H1 (cell line): Measurements from ENCODE around the gene CD4. TPM values are rescaled to one million over a fixed set of nuclear protein-coding genes. Genes with fewer than 3 reads are reported as not detected.

Source experiments
- CTCF ChIA-PET: fragments of 300-600 bp; sonication (Branson Sonifier 250); formaldehyde crosslinking; loops from one replicate; lab custom pipeline; 2021; ENCODE audit not compliant: partially characterized antibody; lab: Charles Lee
- POLR2A ChIA-PET: fragments of 300-600 bp; sonication (Branson Sonifier 250); formaldehyde crosslinking; loops from one replicate; lab custom pipeline; 2021; ENCODE audit warnings: inconsistent platforms; ENCODE audit not compliant: partially characterized antibody; lab: Charles Lee
- DNase-seq, 2 experiments: peaks; one replicate each; pipeline versions ENCODE4 v3.0.0 to v3.0.0-alpha.2; 2010 to 2022; ENCODE audit warnings: low spot score in 2 of 2, low read depth in 1 of 2, mixed read lengths in 1 of 2
- FAIRE-seq: peaks from 2 replicates; lab custom pipeline; 2011; peaks lifted over from hg19 to GRCh38; lab: Jason Lieb, UNC
- H2AFZ ChIP-seq: 2 replicates; pipeline ENCODE4 v1.8.1; 2012; ENCODE audit warnings: low read length, inconsistent platforms
- H2AK5ac ChIP-seq: 2 replicates; pipeline ENCODE4 v1.6.1; 2013; ENCODE audit warnings: low read depth, low read length
- H2BK120ac ChIP-seq: replicated peaks from 2 replicates; pipeline ENCODE3; 2013; ENCODE audit warnings: low read depth, low read length, inconsistent platforms
- H2BK12ac ChIP-seq: 2 replicates; pipeline ENCODE4 v1.6.1; 2013; ENCODE audit warnings: low read depth, low read length
- H2BK15ac ChIP-seq: 2 replicates; pipeline ENCODE4 v1.6.1; 2013; ENCODE audit warnings: low read length
- H2BK20ac ChIP-seq: 2 replicates; pipeline ENCODE4 v1.6.1; 2013; ENCODE audit warnings: low read length
- H2BK5ac ChIP-seq: 2 replicates; pipeline ENCODE4 v1.6.1; 2013; ENCODE audit warnings: low read depth, low read length
- H3K14ac ChIP-seq: 2 replicates; pipeline ENCODE4 v1.6.1; 2013; ENCODE audit warnings: inconsistent platforms; ENCODE audit not compliant: insufficient read length
- H3K18ac ChIP-seq: 2 replicates; pipeline ENCODE4 v1.6.1; 2013; ENCODE audit warnings: low read length; ENCODE audit errors: extremely low read depth
- H3K23ac ChIP-seq: 2 replicates; pipeline ENCODE4 v1.6.1; 2013; ENCODE audit warnings: inconsistent platforms; ENCODE audit not compliant: insufficient read length
- H3K23me2 ChIP-seq: 2 replicates; pipeline ENCODE4 v1.6.1; 2013; ENCODE audit warnings: low read depth, low read length
- H3K27ac ChIP-seq: 2 replicates; pipeline ENCODE4 v1.6.1; 2011; ENCODE audit warnings: low read depth, low read length, inconsistent platforms
- H3K27me3 ChIP-seq, 4 experiments: replicated peaks in 1 of 4; 1 replicate in 1 of 4; 2 replicates in 3 of 4; pipeline versions ENCODE4 v1.6.1 to v1.8.1; 2011 to 2013; ENCODE audit warnings: low read length in 3 of 4, mild to moderate bottlenecking in 3 of 4, inconsistent platforms in 2 of 4, mixed read lengths in 2 of 4, moderate library complexity in 1 of 4; ENCODE audit not compliant: control insufficient read depth in 3 of 4, insufficient read depth in 3 of 4; ENCODE audit errors: extremely low read depth in 1 of 4
- H3K36me3 ChIP-seq, 4 experiments: 2 replicates each; pipeline versions ENCODE4 v1.6.1 to v1.8.1; 2011 to 2013; ENCODE audit warnings: mild to moderate bottlenecking in 4 of 4, low read length in 3 of 4, moderate library complexity in 2 of 4, control low read depth in 1 of 4, inconsistent platforms in 1 of 4; ENCODE audit not compliant: insufficient read depth in 4 of 4, control insufficient read depth in 2 of 4
- H3K4ac ChIP-seq: replicated peaks from 2 replicates; pipeline ENCODE3; 2013; ENCODE audit warnings: low read length, low read depth, mixed read lengths, inconsistent platforms; ENCODE audit not compliant: insufficient read length
- H3K4me1 ChIP-seq, 4 experiments: replicated peaks in 1 of 4; 1 replicate in 1 of 4; 2 replicates in 3 of 4; pipeline versions ENCODE4 v1.6.1 to v1.8.1; 2011 to 2013; ENCODE audit warnings: low read length in 3 of 4, inconsistent platforms in 2 of 4, mixed read lengths in 1 of 4; ENCODE audit not compliant: insufficient read depth in 4 of 4, control insufficient read depth in 3 of 4
- H3K4me2 ChIP-seq, 2 experiments: 2 replicates each; pipeline versions ENCODE4 v1.6.1 to v1.8.1; 2011 to 2013; ENCODE audit warnings: low read depth in 2 of 2, low read length in 2 of 2, control low read depth in 1 of 2, inconsistent platforms in 1 of 2, mild to moderate bottlenecking in 1 of 2; ENCODE audit not compliant: insufficient read depth in 1 of 2
- H3K4me3 ChIP-seq, 4 experiments: fragments of 200-600, 300-600 bp in 1 of 4; sonication (generic), shearing (Covaris generic), sonication (Bioruptor Twin) in 1 of 4; 2 replicates each; pipeline versions ENCODE4 v1.5.1 to v1.8.1; 2011 to 2016; ENCODE audit warnings: low read length in 4 of 4, low read depth in 3 of 4, control low read depth in 2 of 4, inconsistent platforms in 2 of 4, mild to moderate bottlenecking in 2 of 4, mixed read lengths in 1 of 4, moderate library complexity in 1 of 4; ENCODE audit not compliant: insufficient read depth in 2 of 4; ENCODE audit errors: extremely low read depth in 1 of 4
- H3K56ac ChIP-seq: replicated peaks from 2 replicates; pipeline ENCODE3; 2013; ENCODE audit warnings: low read depth, mild to moderate bottlenecking, mixed read lengths, low read length, inconsistent platforms; ENCODE audit not compliant: insufficient read length
- H3K79me1 ChIP-seq: 2 replicates; pipeline ENCODE4 v1.6.1; 2013; ENCODE audit warnings: low read depth, low read length, control low read depth
- H3K79me2 ChIP-seq, 2 experiments: 2 replicates each; pipeline versions ENCODE4 v1.6.1 to v1.8.1; 2012 to 2013; ENCODE audit warnings: low read length in 2 of 2, mild to moderate bottlenecking in 2 of 2, inconsistent platforms in 1 of 2; ENCODE audit not compliant: insufficient read depth in 2 of 2, control insufficient read depth in 1 of 2
- H3K9ac ChIP-seq, 4 experiments: replicated peaks in 1 of 4; 1 replicate in 1 of 4; 2 replicates in 3 of 4; pipeline versions ENCODE4 v1.6.1 to v1.8.1; 2011 to 2013; ENCODE audit warnings: low read depth in 3 of 4, low read length in 3 of 4, control low read depth in 2 of 4, mild to moderate bottlenecking in 2 of 4, moderate library complexity in 2 of 4, inconsistent platforms in 1 of 4; ENCODE audit errors: extremely low read depth in 1 of 4
- H3K9me3 ChIP-seq, 2 experiments: 2 replicates each; pipeline versions ENCODE4 v1.6.1 to v1.8.1; 2012 to 2013; ENCODE audit warnings: mild to moderate bottlenecking in 2 of 2, moderate library complexity in 2 of 2, control low read depth in 1 of 2, inconsistent platforms in 1 of 2, low read depth in 1 of 2, low read length in 1 of 2, mixed read lengths in 1 of 2; ENCODE audit not compliant: insufficient read depth in 2 of 2
- H4K20me1 ChIP-seq, 2 experiments: replicated peaks in 1 of 2; 2 replicates each; pipeline versions ENCODE3 to v1.8.1; 2011 to 2013; ENCODE audit warnings: inconsistent platforms in 2 of 2, low read length in 2 of 2, mild to moderate bottlenecking in 1 of 2; ENCODE audit not compliant: insufficient read depth in 2 of 2, control insufficient read depth in 1 of 2
- H4K5ac ChIP-seq: 2 replicates; pipeline ENCODE4 v1.6.1; 2013; ENCODE audit warnings: low read length, low read depth, mixed read lengths, inconsistent platforms; ENCODE audit not compliant: insufficient read length
- H4K8ac ChIP-seq: 2 replicates; pipeline ENCODE4 v1.8.0; 2013; ENCODE audit warnings: mild to moderate bottlenecking, moderate library complexity, low read length, inconsistent platforms; ENCODE audit not compliant: insufficient read depth; ENCODE audit errors: extremely low read depth
- H4K91ac ChIP-seq: replicated peaks from 2 replicates; pipeline ENCODE3; 2013; ENCODE audit warnings: low read length, mixed read lengths, inconsistent platforms; ENCODE audit not compliant: insufficient read length
- EP300 ChIP-seq, 2 experiments: IDR thresholded peaks; 1 replicate in 1 of 2; 2 replicates in 1 of 2; pipeline ENCODE4 v1.6.1; 2011 to 2012; ENCODE audit warnings: low read depth in 2 of 2, low read length in 2 of 2, mild to moderate bottlenecking in 2 of 2, borderline replicate concordance in 1 of 2, inconsistent platforms in 1 of 2, moderate library complexity in 1 of 2
- GABPA ChIP-seq: IDR thresholded peaks from 2 replicates; pipeline ENCODE4 v1.6.1; 2011; ENCODE audit warnings: mild to moderate bottlenecking, low read length, moderate library complexity, borderline replicate concordance; ENCODE audit not compliant: insufficient read depth
- HDAC6 ChIP-seq: IDR thresholded peaks from one replicate; pipeline ENCODE4 v1.7.1; 2012; ENCODE audit warnings: low read depth, mild to moderate bottlenecking, inconsistent platforms, low read length, moderate library complexity
- MAX ChIP-seq: IDR thresholded peaks from 2 replicates; pipeline ENCODE4 v1.6.1; 2012; ENCODE audit warnings: inconsistent platforms
- NANOG ChIP-seq: IDR thresholded peaks from 2 replicates; pipeline ENCODE4 v1.6.1; 2011; ENCODE audit warnings: low read length, low read depth, mild to moderate bottlenecking, inconsistent platforms; ENCODE audit not compliant: insufficient read depth, poor library complexity, severe bottlenecking
- POLR2A ChIP-seq, 2 experiments: IDR thresholded peaks; 1 replicate in 1 of 2; 2 replicates in 1 of 2; pipeline ENCODE4 v1.6.1; 2011; ENCODE audit warnings: low read depth in 2 of 2, low read length in 2 of 2, mild to moderate bottlenecking in 2 of 2; ENCODE audit errors: control extremely low read depth in 1 of 2
- RBBP5 ChIP-seq: IDR thresholded peaks from 2 replicates; pipeline ENCODE4 v1.7.1; 2012; ENCODE audit warnings: low read depth, mild to moderate bottlenecking, inconsistent platforms, low read length, moderate library complexity, borderline replicate concordance
- RNF2 ChIP-seq: fragments of 200-900, 300-1000 bp; sonication (generic); IDR thresholded peaks from 2 replicates; pipeline ENCODE4 v1.7.1; 2016; ENCODE audit warnings: borderline replicate concordance, low read depth, mild to moderate bottlenecking, antibody characterized with exemption, low read length; ENCODE audit not compliant: poor library complexity, severe bottlenecking; ENCODE audit errors: missing control alignments
- SP1 ChIP-seq: IDR thresholded peaks from 2 replicates; pipeline ENCODE4 v1.6.1; 2011; ENCODE audit warnings: low read depth, low read length
- TEAD4 ChIP-seq: IDR thresholded peaks from 2 replicates; pipeline ENCODE4 v1.6.1; 2012; ENCODE audit warnings: low read depth, low read length, inconsistent platforms, mixed read lengths
- WGBS, 2 experiments: shearing (Covaris generic) in 1 of 2; methylation state at CpG; one replicate each; pipeline versions ENCODE4 v1.1.6 to v1.1.7; 2013 to 2015; ENCODE audit warnings: low lambda C conversion rate in 2 of 2, mixed read lengths in 2 of 2, inconsistent platforms in 1 of 2, low coverage in 1 of 2, missing lambda C conversion rate in 1 of 2; ENCODE audit not compliant: insufficient replicate concordance in 2 of 2, insufficient coverage in 1 of 2, insufficient read length in 1 of 2; ENCODE audit errors: extremely low coverage in 1 of 2, missing lambda C conversion rate in 1 of 2; 5-methylcytosine and 5-hydroxymethylcytosine counted together
- polyA plus RNA-seq, 7 experiments: library from polyadenylated mRNA; depleted of rRNA in 3 of 7; stranded (reverse) in 5 of 7; unstranded in 2 of 7; fragments of >200 nt in 5 of 7; fragments of 200-250 nt in 2 of 7; gene quantifications; 1 replicate in 5 of 7; 2 replicates in 1 of 7; 4 replicates in 1 of 7; pipeline versions ENCODE4 v1.2.1 to v1.2.3, GENCODE V29; 2011 to 2013; ENCODE audit warnings: missing spikeins in 2 of 7, mixed read lengths in 2 of 7
- total RNA-seq: library from RNA; stranded (reverse); fragmentation: NEBNext Ultra II Directional; extraction: Animal tissue kit (Norgen Biotek cat#: 25700); gene quantifications from 2 replicates; pipeline ENCODE4 v1.2.1, GENCODE V29; 2021

Gene CD4
- total and polyA plus RNA-seq, 2 of the 8 experiments (the other 6 are each of a cell fraction or from before 2014, with no cell fraction given) = 3.4 to 5.1 TPM

DNA sequence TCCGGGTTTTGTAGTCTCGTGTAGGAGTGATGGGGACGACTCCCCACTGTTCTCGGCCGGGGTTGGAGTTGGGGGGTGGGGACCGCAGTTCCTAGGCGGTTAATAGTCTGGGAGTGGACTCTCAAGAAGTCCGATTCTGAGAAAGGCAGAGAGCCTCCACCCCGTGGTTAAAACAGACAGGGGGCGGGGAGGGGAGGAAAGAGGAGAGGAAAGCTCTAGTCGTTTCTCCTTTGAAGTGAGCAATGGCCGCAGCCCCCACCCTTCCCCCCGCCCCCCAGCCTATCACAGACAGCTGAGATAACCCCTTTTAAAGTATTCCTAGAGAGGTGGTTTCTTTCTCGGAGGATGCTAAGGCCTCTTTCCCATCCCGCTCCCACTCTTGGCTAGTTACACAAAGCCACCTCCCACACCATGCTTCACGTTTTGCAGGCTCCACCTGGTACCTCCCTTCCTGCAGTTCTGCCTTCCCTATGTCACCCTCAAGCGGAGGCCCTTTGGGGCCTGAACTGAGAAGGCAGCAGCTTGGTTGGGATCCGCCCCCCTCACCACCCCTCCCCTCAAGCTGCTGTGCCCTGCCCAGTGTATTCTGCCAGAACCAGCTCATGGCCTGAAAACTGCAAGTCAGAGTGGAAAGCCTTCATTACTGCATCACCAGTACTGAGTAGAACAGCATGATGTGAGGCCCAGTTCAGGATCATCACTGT lies 63.5 kb downstream of the CD4 start:
- H4K20me1 ChIP-seq = peaks cover 0 to 3% of the 10 kb centered on the region in 2 experiments
- peaks cover 11% of the 10 kb centered on the region for H3K23me2 ChIP-seq
- POLR2A ChIA-PET = interaction anchor here (0.8 to 25.7 kb wide), 25 partner anchors 15 to 320 kb away, joined by 3 to 588 read pairs (median 6); partner anchors contain the start of genes C12orf57, COPS7A, EMG1 and GAPDH
- peak overlapping the region; percentile 58; the same call in 1 of the 2 replicates for H3K27ac ChIP-seq
- no peak overlapping the region for H2BK12ac ChIP-seq
- H3K27me3 ChIP-seq = no peaks in the 10 kb centered on the region
- H4K8ac ChIP-seq = no peak overlapping the region; the same call in 1 of the 2 replicates
- H3K9me3 ChIP-seq = no peaks in the 10 kb centered on the region
- no peak overlapping the region for H3K14ac ChIP-seq
- peak overlapping the region in 3 of 4 experiments; percentile 52 to 61 (median 56); a peak in 4 of 7 replicates for H3K9ac ChIP-seq
- H2BK20ac ChIP-seq = no peak overlapping the region
- H3K4me3 ChIP-seq = peak overlapping the region; percentile 59 to 94 (median 86)
- H3K23ac ChIP-seq = no peak overlapping the region
- WGBS, 2 experiments = 3% methylated on average over 15 of the region's 18 CpGs; no CpG with 5 or more reads in 1 of the 2 experiments
- no peak overlapping the region for H3K56ac ChIP-seq
- DNase-seq = peak in 1 of 2 experiments; percentile 66
- FAIRE-seq = no peak
- peaks cover 0 to 14% (median 3%) of the 10 kb centered on the region in 4 experiments; a peak in 5 of 7 replicates for H3K4me1 ChIP-seq
- no peak overlapping the region for H3K4ac ChIP-seq
- no peak overlapping the region for H2BK15ac ChIP-seq
- H4K91ac ChIP-seq = no peak overlapping the region
- no peak overlapping the region for H3K18ac ChIP-seq
- H3K4me2 ChIP-seq = peak overlapping the region; percentile 90 to 96
- H2AFZ ChIP-seq = no peak overlapping the region
- H2BK5ac ChIP-seq = 0 out of 2 replicates have a peak overlapping the region, but pooled peaks have one; percentile 54
- CTCF ChIA-PET = interaction anchor here (0.7 to 19.8 kb wide), 16 partner anchors 10 to 299 kb away, joined by 3 to 292 read pairs (median 4); partner anchors contain the start of genes COPS7A, GNB3, MLF2 and P3H3
- no peak overlapping the region for H2BK120ac ChIP-seq
- peak overlapping the region; percentile 21 for H4K5ac ChIP-seq
- 0 out of 2 replicates have a peak overlapping the region, but pooled peaks have one; percentile 20 for H2AK5ac ChIP-seq
- peaks cover 10 to 32% (median 28%) of the 10 kb centered on the region in 4 experiments; a peak in 7 of 8 replicates for H3K36me3 ChIP-seq
- H3K79me1 ChIP-seq = no peaks in the 10 kb centered on the region; the same call in 1 of the 2 replicates
- H3K79me2 ChIP-seq = peaks cover 0 to 29% of the 10 kb centered on the region in 2 experiments; a peak in 2 of 4 replicates
- TF ChIP-seq RBBP5 = no peak
- TF ChIP-seq SP1 = no peak
- no peak for TF ChIP-seq NANOG
- no peak for TF ChIP-seq EP300 (IDR thresholded peaks at IDR 0.05; ENCODE audit: borderline replicate concordance in 1 of 2, low read depth in 2 of 2, low read length in 2 of 2)
- no peak for TF ChIP-seq RNF2
- TF ChIP-seq HDAC6 = no peak
- no peak for TF ChIP-seq TEAD4
- no peak for TF ChIP-seq MAX
- no peak for TF ChIP-seq POLR2A (IDR thresholded peaks at IDR 0.05; ENCODE audit: control extremely low read depth in 1 of 2, low read depth in 2 of 2, low read length in 2 of 2)
- no peak for TF ChIP-seq GABPA
